C4-2B (cell line): ENCODE data around the gene MAFF.

Experiments
- CTCF ChIP-seq: fragments of 450-650 bp; conservative IDR thresholded peaks from 2 replicates; pipeline ENCODE4 v1.5.1; 2017; ENCODE audit warnings: mild to moderate bottlenecking
- ZFX ChIP-seq: fragments of 450-650 bp; IDR thresholded peaks from 2 replicates; pipeline ENCODE4 v1.6.1; 2017

- TF ChIP-seq CTCF = no peak
- no peak for TF ChIP-seq ZFX
Observed at GRCh38 chr22:38191055-38191454, 10.7 kb upstream of the MAFF start.
